CD4-positive, alpha-beta T cell treated with Interleukin-17A for 4 hours (primary cell): ENCODE results near the gene C5orf63.
A peak's percentile ranks its signal among the peaks of the same experiment; 100 is the strongest.
"Not testable (repeated sequence)": the region's sequence is repeated elsewhere in the genome, so short reads cannot be mapped to it uniquely, and the experiment has no call there.

Experiments
- DNase-seq: peaks from one replicate; pipeline ENCODE4 v3.0.0-alpha.2; 2020; ENCODE audit warnings: mixed read lengths

Gene C5orf63

DNA sequence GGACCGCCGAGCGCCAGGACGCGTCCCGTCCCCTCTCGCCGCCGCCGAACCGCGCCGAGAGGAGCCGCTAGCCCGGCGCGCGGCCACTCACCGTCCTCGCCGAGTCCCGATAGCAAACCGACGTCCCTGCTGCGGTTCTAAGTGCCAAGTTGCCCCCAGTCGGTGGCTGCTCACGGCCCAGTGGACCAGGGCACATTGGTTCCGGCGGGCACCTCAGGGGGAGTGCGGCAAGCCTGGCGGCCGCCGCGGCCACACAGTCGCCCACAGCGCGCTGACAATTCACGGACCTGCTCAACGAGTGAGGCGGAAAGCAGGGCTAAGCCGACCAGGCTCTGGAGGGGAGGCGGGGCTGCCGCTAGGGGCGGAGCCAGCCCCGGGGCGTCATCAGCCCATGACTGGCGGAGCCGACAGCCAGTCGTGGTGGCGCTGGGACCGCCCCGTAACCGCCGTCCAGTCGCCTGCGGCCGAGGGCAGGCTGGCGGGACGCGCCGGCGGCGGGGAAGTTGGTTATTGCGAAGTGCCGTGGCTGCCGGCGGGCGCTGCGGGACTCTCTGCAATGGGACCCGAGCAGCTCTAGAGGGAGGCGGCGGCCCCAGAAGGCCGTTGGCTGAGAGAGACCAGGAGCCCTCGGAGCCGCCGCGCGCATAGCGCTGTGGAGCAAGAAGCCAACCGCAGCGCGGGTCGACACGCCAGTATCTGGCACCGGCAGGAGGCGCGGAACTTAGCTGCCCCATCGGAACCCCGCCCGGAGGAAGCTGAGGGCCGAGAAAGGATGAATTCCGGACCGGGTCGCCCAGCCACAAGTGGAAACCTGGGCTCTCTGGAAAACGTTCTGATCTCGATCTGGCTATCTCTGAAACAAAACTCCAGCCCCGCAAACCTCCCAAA, 42.8 kb downstream of the C5orf63 start, which contains the start of gene MARCHF3:
Gene MARCHF3 (minus strand): TSS at position 300 of the 888 bp plus-strand sequence. CDS start 112,387 bp downstream, outside the sequence.
- DNase-seq = peak; percentile 96

DNA sequence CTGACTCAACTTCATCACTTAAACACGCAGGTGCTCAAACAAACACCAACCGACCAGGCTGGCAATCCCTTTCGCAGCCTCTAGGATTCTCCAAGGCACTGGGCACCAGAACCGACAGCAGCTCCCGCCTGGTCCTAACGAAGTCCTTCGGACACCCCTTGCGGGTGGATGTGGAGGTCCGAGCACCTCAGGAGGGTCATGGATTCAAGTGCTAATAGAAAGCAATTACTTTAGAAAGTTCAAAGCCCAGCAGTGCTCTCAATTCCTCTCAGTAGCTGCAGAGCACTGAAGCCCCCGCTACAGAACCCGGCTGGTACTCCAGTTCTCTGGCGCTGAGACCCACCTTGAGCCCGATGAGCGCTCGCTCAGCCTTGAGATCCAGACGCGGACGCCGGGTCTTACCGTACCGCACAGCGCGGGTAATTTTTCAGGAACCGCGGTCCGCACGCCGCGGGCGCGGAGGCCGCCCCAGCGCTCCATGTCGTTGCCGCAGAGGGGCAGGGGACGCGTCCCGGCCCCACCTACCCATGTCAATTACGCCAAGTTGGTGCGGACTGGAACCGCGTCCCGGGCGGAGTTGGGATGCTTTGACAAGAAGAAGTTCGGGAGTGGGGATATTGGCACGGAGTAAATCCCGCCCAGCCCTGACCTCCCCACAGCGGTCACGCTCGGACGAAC, 43.6 kb downstream of the C5orf63 start:
- peak; percentile 58 for DNase-seq

DNA sequence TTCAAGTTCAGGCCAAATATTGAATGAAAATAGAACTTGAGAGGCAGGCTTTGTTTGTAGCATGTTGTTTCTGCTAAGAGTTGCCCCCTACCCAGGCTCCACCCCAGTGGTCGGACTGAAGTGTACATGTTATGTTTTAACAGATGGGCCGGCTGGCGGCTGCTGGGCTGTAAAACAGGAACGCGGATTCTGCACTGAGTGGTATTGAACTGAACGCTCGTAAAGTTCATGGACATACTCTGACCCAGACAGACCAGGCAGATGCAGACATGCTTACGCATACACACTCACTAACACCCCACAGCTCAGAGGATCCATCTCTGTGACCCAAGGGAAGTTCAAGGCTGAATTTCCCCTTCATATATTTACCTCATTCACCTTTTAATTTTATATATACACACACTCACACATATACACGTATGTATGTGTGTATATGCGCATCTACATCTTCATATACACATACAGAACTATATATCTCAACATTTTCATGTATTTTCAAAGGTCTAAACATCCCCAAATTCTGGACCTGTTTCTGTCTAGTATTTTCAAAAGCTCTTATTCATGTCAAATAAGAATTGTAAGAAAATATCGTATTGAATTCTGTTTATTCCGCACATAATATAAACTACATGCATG, 44.4 kb downstream of the C5orf63 start:
- DNase-seq = peak; percentile 8

DNA sequence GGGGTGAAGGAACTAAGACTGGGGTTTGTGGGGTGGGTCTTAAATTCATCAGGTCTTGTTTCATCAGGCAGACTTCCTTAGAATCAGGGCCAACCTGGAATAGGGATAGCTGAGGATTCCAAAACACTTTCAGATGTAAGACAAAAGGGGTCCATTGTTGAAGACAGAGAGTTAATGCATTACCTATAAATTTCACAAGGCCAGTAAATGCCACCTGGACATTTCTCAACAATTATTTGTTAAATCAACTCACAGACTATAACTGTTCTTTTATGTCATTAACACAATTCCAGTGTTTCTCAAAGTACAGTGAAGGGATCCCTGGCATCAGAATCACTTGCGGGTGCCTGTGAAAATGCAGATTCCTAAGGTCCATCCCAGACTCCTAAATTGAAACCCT, 45.8 kb downstream of the C5orf63 start:
- no peak for DNase-seq

DNA sequence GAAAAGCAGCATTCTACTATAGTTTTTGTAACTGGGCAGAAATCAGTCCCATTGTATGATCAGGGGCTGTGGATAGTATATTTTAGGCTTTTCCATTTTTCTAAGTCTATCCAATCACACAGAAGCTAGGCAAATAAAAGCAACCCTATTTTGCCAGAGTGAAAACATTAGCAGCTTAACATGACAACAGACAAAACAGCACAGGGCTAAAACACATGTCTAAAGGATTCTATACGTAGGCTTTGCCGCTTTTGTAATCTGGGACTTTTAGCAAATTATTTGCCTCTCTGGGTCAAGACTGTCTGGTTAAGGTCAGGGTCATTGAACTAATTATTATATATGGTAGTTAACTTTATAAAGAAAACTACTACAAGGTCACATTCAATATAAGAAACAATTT, 47.1 kb downstream of the C5orf63 start:
- DNase-seq = no peak

DNA sequence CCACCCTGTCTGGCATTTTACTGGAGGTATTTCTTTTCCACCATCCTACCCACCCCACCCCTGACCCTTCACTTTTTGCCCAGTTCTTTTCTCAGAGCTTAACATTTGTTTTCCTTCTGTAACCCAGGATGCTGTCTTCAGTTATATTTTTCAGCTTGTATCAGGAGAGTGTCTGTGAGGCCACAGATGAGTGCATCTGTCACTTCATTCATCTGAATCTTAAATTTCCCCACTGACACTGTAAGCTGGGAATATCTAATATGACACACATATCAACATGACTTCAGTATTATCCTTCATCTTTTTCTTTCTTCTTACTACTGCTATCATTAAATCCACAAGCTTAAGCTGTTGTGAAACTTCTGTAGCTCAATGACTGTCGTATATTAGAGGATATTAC, 47.8 kb downstream of the C5orf63 start:
- no peak for DNase-seq

DNA sequence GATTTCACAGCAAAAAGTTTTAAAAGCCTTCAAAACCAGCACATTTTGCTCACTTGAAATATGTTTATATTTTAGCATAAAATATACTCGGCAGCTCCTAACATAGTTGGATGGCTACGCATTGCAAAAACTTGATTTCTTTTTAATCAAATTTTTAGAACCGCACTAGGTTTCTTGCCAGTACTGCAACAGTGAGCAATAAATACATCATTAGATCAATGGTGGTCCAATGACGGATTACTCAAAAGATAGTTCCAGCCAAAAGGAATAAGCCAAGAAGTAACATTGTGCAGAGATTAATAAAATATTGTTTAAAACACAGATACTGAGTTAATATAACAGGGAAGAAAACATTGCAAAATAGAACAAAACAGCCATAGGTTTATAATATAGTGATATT, 48.5 kb downstream of the C5orf63 start:
- no peak for DNase-seq

DNA sequence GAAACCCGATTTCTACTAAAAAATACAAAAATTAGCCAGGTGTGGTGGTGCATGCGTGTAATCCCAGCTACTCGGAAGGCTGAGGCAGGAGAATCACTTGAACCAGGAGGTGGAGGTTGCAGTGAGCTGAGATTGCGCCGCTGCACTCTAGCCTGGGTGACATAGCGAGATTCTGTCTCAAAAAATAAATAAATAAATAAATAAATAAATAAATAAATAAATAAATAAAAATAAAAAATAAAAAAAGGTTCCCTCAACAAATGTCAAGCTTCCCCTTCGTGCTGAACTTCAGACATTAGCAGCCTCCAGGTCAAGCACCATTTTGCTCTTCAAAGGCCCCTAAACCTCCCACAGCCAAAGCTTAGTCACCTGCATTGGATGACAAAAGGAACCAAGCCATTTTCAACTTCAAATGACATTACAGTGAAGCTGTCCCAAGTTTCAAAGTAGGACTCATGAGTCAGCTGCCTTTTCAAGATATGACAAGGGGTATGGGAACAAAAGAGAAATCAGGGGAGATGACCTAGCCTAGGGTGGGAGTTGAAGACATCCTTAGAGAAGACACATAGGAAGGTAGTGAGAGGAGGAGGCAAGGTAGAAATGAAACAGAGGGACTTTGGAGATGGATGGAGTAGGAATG, 49.6 kb downstream of the C5orf63 start:
- DNase-seq = not testable (repeated sequence)

DNA sequence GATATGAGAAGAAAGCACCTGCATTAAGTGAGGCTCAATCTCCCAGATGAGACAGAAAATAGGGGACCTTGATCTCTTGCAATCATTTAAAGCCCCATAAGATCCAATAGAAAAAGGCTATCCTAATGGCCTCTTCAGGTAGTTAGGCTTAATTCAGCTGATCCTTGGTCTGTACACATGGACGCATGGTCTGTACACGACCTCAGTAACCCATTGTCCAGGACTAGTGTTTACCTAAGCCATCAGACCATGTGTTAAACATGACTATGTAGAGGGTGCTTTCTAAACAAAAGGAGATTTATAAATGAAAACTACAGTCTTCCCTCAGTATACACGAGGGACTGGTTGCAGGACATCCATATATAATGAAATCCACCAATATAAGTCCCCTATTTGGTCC, 50.5 kb downstream of the C5orf63 start:
- no peak for DNase-seq

DNA sequence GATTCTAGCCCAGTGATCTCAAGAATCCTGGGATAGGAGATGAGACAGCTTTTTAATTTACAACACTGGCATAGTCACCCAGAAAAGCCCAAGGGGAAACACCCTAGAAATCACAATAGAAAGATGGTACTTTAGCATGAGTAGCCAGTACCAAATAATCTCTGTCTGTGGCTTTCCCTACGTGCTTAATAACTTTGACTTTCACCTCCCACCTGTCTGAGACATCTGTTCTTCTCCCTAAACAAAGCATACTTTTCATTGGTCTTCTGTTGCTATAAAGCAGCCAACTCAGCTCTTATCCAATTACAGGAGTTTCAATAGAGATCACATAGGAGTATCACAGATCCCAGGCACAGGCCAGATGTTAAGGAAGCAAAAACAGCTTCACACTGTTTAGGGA, 53.4 kb downstream of the C5orf63 start:
- DNase-seq = no peak

DNA sequence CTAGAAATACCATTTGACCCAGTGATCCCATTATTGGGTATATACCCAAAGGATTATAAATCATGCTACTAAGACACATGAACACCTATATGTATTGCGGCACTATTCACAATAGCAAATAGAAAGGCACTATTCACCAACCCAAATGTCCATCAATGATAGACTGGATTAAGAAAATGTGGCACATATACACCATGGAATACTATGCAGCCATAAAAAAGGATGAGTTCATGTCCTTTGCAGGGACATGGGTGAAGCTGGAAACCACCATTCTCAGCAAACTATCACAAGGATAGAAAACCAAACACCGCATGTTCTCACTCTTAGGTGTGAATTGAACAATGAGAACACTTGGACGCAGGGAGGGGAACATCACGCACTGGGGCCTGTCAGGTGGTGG, 56.6 kb downstream of the C5orf63 start:
- DNase-seq = not testable (repeated sequence)

DNA sequence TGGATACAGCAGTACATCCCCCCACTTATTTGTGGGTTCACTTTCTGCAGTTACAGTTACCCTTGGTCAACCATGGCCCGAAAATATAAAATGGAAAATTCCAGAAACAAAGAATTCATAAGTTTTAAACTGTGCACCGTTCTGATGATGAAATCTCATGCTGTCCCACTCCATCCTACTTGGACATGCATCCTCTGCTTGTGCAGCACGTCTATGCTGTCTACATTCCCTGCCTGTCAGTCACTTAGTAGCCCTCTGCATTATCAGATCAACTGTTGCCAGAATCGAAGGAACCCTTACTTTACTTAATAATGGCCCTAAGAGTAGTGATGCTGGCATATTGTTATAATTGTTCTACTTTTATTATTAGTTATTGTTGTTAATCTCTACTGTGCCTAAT, 57.6 kb downstream of the C5orf63 start:
- no peak for DNase-seq

DNA sequence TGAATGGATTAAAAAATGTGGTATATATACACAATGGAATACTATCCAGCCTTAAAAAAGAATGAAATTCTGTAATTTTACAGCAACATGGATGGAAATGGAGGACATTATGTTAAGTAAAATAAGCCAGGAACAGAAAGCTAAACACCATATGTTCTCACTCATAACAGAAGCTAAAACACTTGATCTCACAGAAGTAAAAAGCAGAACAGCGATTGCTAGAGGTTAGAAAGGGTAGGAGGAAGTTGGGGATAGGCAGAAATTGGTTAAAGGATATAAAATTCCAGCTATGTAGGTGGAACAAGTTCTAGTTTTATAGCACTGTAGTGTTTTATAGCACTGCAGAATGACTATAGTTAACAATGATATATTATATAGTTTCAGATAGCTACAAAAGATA, 58.7 kb downstream of the C5orf63 start:
- no peak for DNase-seq

DNA sequence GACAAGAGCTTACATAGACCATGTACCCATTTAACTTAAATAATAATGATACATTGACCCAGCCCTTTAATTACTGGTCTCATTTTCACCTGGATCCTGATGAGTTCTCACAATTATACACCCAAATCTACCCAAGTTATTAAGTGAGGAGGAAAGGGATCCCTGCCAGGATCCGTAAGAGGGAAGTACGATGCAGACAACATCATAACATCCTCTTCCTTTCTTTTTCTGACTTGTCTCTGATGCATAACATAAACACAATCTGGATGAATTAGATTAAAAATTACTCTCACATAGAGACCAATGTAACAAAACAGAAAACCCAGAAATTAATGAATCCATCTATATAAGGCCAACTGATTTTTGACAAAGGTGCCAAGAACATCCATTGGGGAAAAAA, 59.9 kb downstream of the C5orf63 start:
- no peak for DNase-seq

DNA sequence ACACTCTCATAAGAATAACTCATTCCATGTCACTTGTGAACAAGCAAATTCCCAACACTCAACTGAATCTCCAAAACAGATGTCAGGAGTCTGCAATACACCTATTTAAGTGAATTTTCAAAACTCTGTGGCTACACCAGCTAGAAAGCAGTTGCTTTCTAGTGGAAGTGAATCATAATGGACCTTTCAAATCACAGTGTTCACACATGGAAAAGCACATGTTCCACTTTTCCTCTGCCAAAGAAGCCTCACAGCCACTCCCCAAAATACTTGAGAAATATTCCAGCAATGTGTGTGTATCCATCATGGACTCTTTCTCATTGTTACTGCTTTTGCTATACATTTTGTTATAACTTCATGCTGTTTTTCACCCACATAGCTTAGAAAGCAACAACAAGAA, 60.4 kb downstream of the C5orf63 start:
- no peak for DNase-seq

DNA sequence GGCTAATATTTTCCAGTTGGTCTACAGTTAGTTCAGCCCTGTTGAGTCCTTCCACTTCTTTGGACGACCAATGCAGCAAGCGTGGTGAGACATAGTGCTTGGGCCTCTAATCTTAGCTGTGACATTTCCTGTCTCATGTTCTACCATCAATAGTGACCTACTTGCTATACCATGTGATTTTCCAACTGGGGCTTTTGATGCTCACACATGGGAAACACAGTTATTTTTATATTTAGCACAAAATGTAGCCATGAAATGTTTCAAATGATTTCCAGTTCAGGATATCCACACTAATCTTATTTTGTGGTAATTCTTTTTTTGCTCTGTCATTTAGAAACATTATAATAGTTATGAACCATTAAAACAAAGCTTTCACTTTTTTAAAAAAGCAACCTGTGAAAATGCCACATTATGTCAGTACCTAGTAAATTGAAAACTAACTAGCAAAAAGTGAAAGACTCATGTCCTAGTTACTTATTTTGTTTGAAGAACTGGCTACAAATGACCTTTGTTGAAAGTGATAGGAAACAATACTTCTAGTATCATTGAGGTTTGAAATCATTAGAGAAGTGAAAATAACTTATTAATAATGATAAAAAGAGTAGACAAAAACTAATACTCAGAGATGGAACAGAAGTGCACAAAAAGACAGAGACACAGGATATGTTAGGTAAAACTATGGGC, 61.2 kb downstream of the C5orf63 start:
- no peak for DNase-seq

DNA sequence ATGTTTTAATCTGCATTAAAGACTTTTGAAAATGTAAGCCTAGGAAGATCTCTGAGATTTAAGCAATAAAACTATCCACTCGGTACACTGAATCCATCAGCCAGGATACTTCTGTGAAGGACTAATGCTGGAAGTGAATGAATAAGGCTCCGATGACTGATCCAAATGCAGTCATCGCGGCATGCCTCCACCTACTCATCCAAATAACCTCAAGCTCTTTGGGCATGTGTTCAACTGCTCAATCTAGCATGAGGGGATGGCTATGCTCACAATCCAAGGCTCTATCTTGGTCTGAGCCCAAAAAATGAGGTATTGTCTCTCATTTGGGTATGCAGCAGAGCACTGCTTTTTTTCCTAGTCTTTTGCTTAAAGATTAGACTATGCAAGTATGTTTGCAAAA, 62.1 kb downstream of the C5orf63 start:
- DNase-seq = no peak

DNA sequence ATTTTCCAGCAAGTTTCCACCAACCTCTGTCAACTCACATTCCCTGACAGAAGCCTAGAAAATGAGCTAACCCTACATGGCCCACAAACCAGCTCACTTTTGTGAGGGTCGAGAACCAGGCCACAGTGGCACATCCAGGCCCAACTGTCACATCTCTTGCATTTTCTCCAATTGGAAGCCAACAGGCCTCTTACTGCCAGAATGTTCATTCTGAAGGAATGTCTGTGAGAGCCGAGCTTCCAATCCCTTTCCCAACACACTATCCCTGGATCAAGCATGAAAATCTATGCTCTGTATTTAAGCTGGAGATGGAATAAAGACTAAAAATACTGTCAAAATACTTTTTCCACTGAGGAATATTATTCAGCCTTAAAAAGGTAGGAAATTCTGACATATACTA, 62.9 kb downstream of the C5orf63 start:
- no peak for DNase-seq

DNA sequence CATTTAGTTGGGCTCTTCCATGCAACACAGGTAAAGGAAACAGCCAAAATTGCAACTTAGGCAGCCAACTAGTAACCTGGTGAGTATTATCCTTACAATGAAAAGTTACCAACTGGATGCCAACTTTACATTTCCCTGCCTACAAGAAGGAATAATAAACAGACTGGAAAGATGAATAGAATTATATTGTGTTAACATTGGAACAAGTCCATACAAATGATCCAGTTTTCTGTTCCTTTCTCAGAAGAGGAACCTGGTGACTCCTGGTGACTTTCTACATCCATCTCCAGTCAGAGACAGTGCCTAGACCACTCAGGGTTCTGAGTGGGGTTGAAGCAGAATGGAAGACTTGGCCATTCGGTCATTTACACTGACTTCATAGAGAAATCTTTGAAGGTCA, 63.5 kb downstream of the C5orf63 start:
- no peak for DNase-seq

DNA sequence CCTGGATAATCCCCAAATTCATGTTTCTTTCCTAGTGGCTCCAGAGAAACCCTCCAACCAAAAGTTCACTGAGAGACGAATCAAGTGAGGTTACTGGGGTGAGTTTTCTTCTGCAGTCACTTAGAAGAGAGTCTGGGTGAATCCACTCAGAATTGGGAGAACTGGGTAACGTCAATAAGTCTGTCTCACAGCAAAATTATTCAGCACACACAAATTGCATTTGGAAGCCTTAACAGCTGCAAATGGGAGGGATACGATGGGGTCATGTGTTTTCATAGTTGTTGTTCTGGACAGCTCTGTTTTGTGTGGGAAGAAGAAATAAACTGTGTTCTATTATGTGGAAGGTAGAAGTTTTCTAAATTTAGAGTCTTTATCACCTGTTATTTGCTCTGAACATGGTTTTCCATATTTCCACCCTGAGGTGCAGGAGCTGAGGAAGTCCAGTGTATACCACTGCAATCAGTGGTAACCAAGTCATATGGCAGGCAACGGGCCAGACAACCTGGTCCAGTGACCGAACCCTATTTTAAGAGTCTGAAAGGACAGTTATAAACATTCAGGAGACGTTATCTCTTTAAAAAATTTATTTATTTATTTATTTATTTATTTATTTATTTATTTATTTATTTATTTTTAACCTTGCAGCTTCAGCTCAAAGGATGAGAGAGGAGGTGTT, 64.9 kb downstream of the C5orf63 start:
- no peak for DNase-seq

DNA sequence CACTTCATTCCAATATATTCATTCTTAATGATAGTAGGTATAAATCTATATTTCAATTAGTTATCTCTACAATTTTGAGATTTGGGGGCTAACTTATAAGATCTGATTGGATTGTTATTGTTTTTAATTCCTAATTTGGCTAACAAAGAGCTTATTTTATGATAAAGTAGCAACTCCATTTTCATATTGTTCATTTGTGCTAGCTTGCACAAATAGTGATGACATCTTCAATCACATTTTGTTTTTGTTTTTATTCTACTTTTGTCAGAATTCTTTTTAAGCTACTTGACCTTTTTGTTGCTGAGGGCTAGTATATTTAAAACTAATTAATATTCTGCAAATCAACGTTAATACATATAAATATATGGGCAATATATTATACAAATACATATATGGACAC, 65.8 kb downstream of the C5orf63 start:
- DNase-seq = no peak

DNA sequence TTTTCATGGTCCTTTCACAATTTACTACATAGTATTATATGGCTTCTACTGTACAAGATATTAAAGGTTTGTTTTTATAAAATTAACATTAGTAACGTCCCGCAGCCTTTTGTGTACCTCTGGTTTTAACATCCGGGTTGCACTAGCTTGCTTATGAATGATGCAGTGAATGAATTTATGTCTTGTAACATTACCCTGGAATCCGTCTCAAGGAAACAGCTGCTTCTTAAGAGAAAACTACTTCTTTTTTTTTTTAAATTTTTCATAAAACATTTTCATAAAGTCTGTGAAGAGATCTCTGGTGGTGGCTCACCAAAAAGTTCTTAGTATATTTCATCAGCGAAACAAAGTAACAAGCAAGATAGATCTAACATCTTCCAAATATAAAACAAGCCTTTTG, 66.6 kb downstream of the C5orf63 start:
- DNase-seq = no peak
